ENCODE measurements around the gene CST9L.

CST9L gene

GRCh38 chr20:23587631-23588030 lies 19.3 kb upstream of the CST9L start:
- TF ChIP-seq CTCF (IDR thresholded peaks at IDR 0.05; ENCODE audit: low read depth, low read length, missing control alignments): no peak
- H3K4me3 ChIP-seq (ENCODE audit: low read depth, low read length): no peak overlapping the region
- no peak for DNase-seq (ENCODE audit: low read depth)
- in situ Hi-C loops (cut with HindIII; ENCODE audit: low sequenced_read_pairs): no loop called here

- no peak overlapping the region for H3K4me3 ChIP-seq (ENCODE audit: low read depth, low read length)
- TF ChIP-seq CTCF (IDR thresholded peaks at IDR 0.05; ENCODE audit: low read depth, low read length, missing control alignments): no peak
- in situ Hi-C loops (cut with HindIII; ENCODE audit: low sequenced_read_pairs): no loop called here
- DNase-seq (ENCODE audit: low read depth): no peak
Measured at GRCh38 chr20:23586735-23587525, 18.6 kb upstream of the CST9L start.

DNA sequence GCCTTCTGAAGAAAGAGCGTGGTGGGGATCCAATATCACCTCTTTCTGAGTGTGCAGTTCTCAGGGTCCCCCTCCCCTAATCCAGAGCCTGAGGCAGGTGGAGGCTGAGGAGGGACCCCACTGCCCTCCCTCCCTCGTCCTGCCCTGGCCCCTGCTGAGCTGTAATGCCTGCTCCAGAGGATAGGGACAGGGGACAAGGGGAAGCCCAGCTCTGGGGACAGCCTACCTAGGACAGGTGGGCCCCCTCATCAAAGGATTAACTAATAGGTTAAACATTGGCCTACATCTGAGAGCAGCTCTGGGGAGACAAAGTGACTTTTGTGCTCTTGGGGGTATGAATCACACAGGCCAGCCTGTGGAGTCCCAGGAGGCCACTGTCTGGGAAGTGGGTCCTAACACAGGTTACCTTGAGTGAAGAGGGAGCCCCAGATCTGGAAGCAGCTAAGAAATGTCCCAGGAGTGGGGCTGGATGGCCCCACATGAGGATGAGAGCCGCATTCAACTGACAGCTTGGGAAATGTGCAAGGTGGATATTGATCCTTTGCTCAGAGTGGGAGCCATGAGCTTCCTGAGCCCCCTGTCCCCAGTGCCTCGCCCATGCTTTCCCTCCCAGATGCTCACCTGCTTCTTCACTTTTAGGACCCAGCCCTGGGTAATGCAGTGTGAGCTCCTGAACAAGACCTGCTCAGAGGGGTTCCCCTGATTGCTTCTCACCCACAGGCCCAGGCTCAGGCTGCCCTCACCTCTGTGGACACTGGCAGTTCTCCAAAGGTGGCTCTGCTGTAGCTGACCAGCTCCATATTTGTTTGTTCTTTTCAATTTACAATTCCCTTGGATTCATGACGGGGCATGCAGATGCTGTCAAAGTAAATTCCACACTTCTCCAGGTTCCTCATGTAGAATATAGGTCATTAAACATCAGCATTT lies 17.8 kb upstream of the CST9L start:
- TF ChIP-seq CTCF (IDR thresholded peaks at IDR 0.05; ENCODE audit: low read depth, low read length, missing control alignments): no peak
- no peak for DNase-seq (ENCODE audit: low read depth)
- in situ Hi-C loops (cut with HindIII; ENCODE audit: low sequenced_read_pairs): no loop called here
- no peak overlapping the region for H3K4me3 ChIP-seq (ENCODE audit: low read depth, low read length)

DNA sequence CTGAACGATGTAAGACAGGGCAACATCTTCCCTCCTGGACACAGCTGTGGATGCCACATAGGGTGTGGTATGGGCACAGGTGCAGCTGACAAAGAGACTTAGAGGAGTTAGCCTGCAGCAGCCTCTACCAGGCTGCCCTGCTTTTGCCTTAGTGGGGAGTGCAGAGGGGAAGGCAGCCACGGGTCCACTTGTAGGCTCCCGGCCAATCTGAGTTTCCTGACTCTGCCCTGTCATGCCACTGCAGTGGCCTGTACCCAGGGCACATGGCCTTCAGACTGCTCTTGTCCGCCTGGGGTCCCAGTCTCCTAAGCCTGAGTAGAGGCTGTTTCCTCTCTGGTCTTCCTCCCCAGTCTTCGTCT lies 17.1 kb upstream of the CST9L start:
- no peak overlapping the region for H3K4me3 ChIP-seq (ENCODE audit: low read depth, low read length)
- no peak for TF ChIP-seq CTCF (IDR thresholded peaks at IDR 0.05; ENCODE audit: low read depth, low read length, missing control alignments)
- in situ Hi-C loops (cut with HindIII; ENCODE audit: low sequenced_read_pairs): no loop called here
- no peak for DNase-seq (ENCODE audit: low read depth)

DNA sequence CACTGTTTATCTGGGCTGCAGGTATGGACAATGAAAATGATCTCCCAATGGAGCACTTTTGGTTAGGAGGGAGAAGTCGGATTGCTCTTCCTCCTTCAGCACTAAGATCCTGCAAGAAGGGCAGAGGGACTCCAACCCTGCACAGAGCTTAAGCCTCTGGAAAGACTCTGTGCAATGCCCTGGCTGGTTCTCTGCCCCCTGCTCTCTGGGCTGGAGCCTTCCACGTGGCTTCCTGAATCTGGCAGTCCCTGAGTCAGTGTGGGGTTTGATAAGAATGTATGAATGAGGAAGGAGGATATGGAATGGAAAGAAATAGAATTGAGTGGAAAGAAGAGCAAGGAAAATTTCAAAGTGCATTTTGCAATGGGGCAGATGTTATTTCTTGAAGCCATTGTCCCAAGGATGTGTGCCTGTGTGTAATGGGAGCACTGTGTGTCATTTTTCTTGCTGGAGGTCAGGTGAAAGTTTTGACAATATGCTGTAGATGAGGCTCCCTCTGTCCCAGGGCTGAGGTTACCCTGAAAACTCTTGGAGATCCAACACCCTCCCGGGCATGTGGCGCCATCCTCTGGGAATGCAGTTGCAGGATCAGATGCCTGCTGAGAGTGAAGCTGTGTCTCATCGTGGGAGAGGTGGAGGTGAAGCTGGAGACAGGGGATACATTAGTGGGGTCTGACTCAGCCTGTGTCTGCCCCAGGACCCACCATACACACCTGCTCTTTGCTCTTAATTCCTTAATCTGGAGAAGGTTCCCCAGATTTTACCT lies 16.3 kb upstream of the CST9L start:
- DNase-seq (ENCODE audit: low read depth): no peak
- no peak for TF ChIP-seq CTCF (IDR thresholded peaks at IDR 0.05; ENCODE audit: low read depth, low read length, missing control alignments)
- H3K4me3 ChIP-seq (ENCODE audit: low read depth, low read length): no peak overlapping the region
- in situ Hi-C loops (cut with HindIII; ENCODE audit: low sequenced_read_pairs): no loop called here

- no peak for DNase-seq (ENCODE audit: low read depth)
- no peak overlapping the region for H3K4me3 ChIP-seq (ENCODE audit: low read depth, low read length)
- no peak for TF ChIP-seq CTCF (IDR thresholded peaks at IDR 0.05; ENCODE audit: low read depth, low read length, missing control alignments)
- in situ Hi-C loops (cut with HindIII; ENCODE audit: low sequenced_read_pairs): no loop called here
Measured at GRCh38 chr20:23583526-23583925, 15.2 kb upstream of the CST9L start.
